Epithelial cell of esophagus (primary cell): Measurements from ENCODE around the gene ACOT9.
A peak's percentile ranks its signal among the peaks of the same experiment; 100 is the strongest.

Source experiments
- DNase-seq: peaks from one replicate; pipeline ENCODE4 v3.0.0; 2010; ENCODE audit warnings: low read depth
- H3K4me3 ChIP-seq: 2 replicates; pipeline ENCODE4 v1.5.1; 2011; ENCODE audit warnings: mild to moderate bottlenecking, low read length, control low read depth
- CTCF ChIP-seq: IDR thresholded peaks from 2 replicates; pipeline ENCODE4 v1.5.1; 2011; ENCODE audit warnings: low read depth, mild to moderate bottlenecking, low read length, control low read depth, inconsistent platforms; ENCODE audit not compliant: insufficient read depth; ENCODE audit errors: missing control alignments

The ACOT9 gene, protein sequence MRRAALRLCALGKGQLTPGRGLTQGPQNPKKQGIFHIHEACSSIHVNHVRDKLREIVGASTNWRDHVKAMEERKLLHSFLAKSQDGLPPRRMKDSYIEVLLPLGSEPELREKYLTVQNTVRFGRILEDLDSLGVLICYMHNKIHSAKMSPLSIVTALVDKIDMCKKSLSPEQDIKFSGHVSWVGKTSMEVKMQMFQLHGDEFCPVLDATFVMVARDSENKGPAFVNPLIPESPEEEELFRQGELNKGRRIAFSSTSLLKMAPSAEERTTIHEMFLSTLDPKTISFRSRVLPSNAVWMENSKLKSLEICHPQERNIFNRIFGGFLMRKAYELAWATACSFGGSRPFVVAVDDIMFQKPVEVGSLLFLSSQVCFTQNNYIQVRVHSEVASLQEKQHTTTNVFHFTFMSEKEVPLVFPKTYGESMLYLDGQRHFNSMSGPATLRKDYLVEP

DNA sequence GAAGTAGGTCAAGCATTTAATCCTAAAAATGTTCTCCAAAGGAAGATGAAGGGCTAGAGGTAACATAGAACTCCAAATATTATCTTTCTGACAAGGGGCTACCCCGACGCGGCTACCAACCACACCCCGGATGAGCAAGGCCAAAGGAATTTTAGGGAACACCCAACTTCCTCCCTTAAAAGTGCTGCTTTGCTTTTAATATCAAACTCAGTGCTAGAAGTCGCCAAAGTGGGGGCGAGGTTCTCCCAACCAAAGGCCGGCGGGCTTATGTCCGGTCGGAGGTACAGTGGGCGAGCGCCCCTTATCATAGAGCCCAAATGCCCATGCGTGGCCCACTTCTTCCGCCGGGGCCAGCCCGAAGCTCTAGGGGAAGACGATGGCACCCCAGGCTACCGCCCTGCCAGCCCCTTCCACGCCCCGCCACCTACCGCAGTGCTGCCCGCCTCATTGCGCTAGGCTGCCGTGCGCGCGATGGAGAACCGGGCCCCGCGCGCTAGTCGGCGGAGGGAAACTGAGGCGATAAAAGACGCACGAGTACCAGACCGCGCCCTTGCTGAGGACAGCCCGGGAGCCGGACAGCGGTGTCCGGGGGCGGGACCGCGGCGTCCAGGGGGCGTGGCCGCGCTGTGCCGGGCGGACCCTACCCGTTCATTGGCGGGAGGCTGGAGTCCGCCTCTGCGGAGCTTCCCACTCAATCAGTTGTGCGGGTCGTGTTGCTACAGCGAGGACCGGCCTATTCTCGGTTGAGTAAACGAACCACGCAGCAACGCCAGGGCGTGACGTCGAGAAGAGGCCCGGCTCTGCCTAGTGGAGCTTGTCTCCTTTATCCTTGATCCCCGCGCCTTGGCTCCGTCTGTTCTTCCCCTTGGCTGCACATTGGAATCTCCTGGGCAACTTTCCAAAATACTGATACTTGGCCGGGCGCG lies at the start of gene ACOT9:
ACOT9 (minus strand) TSS at position 580 of the 926 bp plus-strand sequence; CDS start at position 448, 132 bp downstream.
- TF ChIP-seq CTCF, result no peak
- peak within 1 kb of the TSS; percentile 62 for H3K4me3 ChIP-seq
- peak; percentile 94 for DNase-seq

DNA sequence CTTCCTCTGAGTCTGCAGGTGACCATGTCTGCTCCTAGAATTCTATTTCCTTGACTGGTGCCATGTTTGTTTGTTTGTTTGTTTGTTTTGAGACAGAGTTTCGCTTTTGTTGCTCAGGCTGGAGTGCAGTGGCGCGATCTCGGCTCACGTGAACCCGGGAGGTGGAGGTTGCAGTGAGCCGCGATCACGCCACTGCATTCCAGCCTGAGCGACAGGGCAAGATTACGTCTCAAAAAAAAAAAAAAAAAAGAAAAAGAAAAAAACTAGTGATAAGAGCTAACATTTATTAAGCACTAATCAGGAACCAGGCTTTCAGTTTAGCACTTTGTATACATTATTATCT lies 47.0 kb upstream of the ACOT9 start:
- no peak overlapping the region for H3K4me3 ChIP-seq
- DNase-seq, result no peak
- no peak for TF ChIP-seq CTCF

- no peak for TF ChIP-seq CTCF
- no peak overlapping the region for H3K4me3 ChIP-seq
- no peak for DNase-seq
These were observed 46.5 kb upstream of the ACOT9 start for GRCh38 chrX:23789386-23790154.

GRCh38 chrX:23788946-23789345 lies 45.9 kb upstream of the ACOT9 start:
- TF ChIP-seq CTCF, result no peak
- DNase-seq, result no peak
- H3K4me3 ChIP-seq, result no peak overlapping the region

- H3K4me3 ChIP-seq, result no peak overlapping the region
- DNase-seq, result no peak
- TF ChIP-seq CTCF, result no peak
These were observed 45.4 kb upstream of the ACOT9 start for GRCh38 chrX:23788521-23788920.

DNA sequence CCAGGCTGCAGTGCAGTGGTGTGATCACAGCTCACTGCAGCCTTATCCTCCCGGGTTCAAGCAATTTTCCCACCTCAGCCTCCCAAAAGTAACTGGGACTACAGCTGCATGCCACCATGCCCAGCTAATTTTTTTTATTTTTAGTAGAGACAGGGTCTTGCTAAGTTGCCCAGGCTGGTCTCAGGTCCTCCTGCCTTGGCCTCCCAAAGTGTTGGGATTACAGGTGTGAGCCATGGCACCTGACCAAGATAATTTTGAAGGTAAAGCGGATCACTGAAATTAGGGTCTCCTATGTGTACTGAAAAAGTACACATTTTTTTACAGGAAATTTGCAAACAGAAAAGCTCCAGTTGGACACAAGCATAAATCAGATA lies 44.7 kb upstream of the ACOT9 start:
- no peak for TF ChIP-seq CTCF
- H3K4me3 ChIP-seq, result no peak overlapping the region
- DNase-seq, result no peak
